CD4-positive, alpha-beta T cell (primary cell): ENCODE data around the gene IL22RA2. TPM values are rescaled to one million over a fixed set of nuclear protein-coding genes. Genes with fewer than 3 reads are reported as not detected.
A peak's percentile ranks its signal among the peaks of the same experiment; 100 is the strongest.

ENCODE experiments used
- ATAC-seq: fragments of 200-7000 bp; cut with Tn5 transposase; one replicate; pipeline ENCODE4 v1.10.0; 2022; ENCODE audit warnings: mild to moderate bottlenecking; ENCODE audit not compliant: poor library complexity
- CTCF ChIA-PET: fragments of 350-600 bp; sonication (Branson Sonifier 250); formaldehyde crosslinking; loops from one replicate; lab custom pipeline; 2021; ENCODE audit warnings: antibody characterized with exemption, inconsistent platforms; lab: Charles Lee
- POLR2A ChIA-PET: fragments of 350-600 bp; sonication (Branson Sonifier 250); formaldehyde crosslinking; loops from one replicate; lab custom pipeline; 2021; ENCODE audit warnings: antibody characterized with exemption, inconsistent platforms; lab: Charles Lee
- DNase-seq, 14 experiments: peaks; one replicate each; pipeline ENCODE4 v3.0.0-alpha.2; 2013 to 2020; ENCODE audit warnings: mixed read lengths in 2 of 14
- H3K27ac ChIP-seq, 2 donors: one replicate each; pipeline versions ENCODE4 v1.5.1 to v1.7.0; 2013; ENCODE audit warnings: low read length in 2 of 2, low read depth in 1 of 2, mild to moderate bottlenecking in 1 of 2
- H3K27me3 ChIP-seq, 2 experiments: 1 replicate in 1 of 2; 2 replicates in 1 of 2; pipeline versions ENCODE4 v1.6.1 to v1.7.0; 2013; ENCODE audit warnings: low read length in 2 of 2, control low read depth in 1 of 2, mild to moderate bottlenecking in 1 of 2, moderate library complexity in 1 of 2; ENCODE audit not compliant: insufficient read depth in 2 of 2, control insufficient read depth in 1 of 2
- H3K36me3 ChIP-seq: one replicate; pipeline ENCODE4 v1.6.1; 2013; ENCODE audit warnings: low read length, control low read depth; ENCODE audit not compliant: insufficient read depth
- H3K4me1 ChIP-seq: one replicate; pipeline ENCODE4 v1.6.1; 2013; ENCODE audit warnings: low read length, control low read depth; ENCODE audit not compliant: insufficient read depth
- H3K4me3 ChIP-seq: one replicate; pipeline ENCODE4 v1.5.1; 2013; ENCODE audit warnings: mild to moderate bottlenecking, low read length, moderate library complexity
- H3K9me3 ChIP-seq, 2 experiments: 1 replicate in 1 of 2; 2 replicates in 1 of 2; pipeline versions ENCODE4 v1.6.1 to v1.7.0; 2013; ENCODE audit warnings: low read length in 2 of 2, mild to moderate bottlenecking in 2 of 2, control low read depth in 1 of 2, moderate library complexity in 1 of 2; ENCODE audit not compliant: control insufficient read depth in 1 of 2, insufficient read depth in 1 of 2
- H3K27ac Mint-ChIP-seq: one replicate; pipeline ENCODE4 v1.8.0; 2020; ENCODE audit warnings: mixed read lengths
- H3K27me3 Mint-ChIP-seq: one replicate; pipeline ENCODE4 v1.8.0; 2021; ENCODE audit warnings: mixed read lengths
- H3K36me3 Mint-ChIP-seq: one replicate; pipeline ENCODE4 v1.8.0; 2021; ENCODE audit warnings: low read depth, mixed read lengths
- H3K4me1 Mint-ChIP-seq: one replicate; pipeline ENCODE4 v1.8.0; 2021; ENCODE audit warnings: low read depth, mixed read lengths
- H3K4me3 Mint-ChIP-seq: one replicate; pipeline ENCODE4 v1.8.0; 2020; ENCODE audit warnings: mild to moderate bottlenecking, mixed read lengths
- H3K9me3 Mint-ChIP-seq: one replicate; pipeline ENCODE4 v1.8.0; 2020; ENCODE audit warnings: mixed read lengths
- intact Hi-C, 2 experiments: fragments of 100-400 bp; cut with DNase I in 1 of 2; cut with micrococcal nuclease in 1 of 2; formaldehyde crosslinking; loops; one replicate each; pipeline versions ENCODE4 v1.15.1 to v1.9.0; 2023 to 2025; cut with DNase I, micrococcal nuclease
- total RNA-seq, 174 experiments: library from RNA in 2 of 174; stranded (reverse) in 2 of 174; gene quantifications; one replicate each; pipeline ENCODE4 v1.2.3 and lab custom pipeline; 2021 to 2026
- TF ChIP-seq, protein P1 (sequence below): fragments of 200-600 bp; IDR thresholded peaks from one replicate; pipeline ENCODE4 v1.8.0; 2022; ENCODE audit warnings: antibody characterized with exemption, mild to moderate bottlenecking

Gene IL22RA2
- total RNA-seq, 2 experiments from 2014 or later = not detected

GRCh38 chr6:137214931-137215330, 41.5 kb upstream of the IL22RA2 start:
- Histone ChIP-seq H3K36me3 (no peaks in the 10 kb centered on the region), H3K4me3 (no peak overlapping the region), H3K4me1 (peaks cover 38% of the 10 kb centered on the region), H3K27ac (no peak overlapping the region), H3K27me3 (no peaks in the 10 kb centered on the region), H3K9me3 (no peaks in the 10 kb centered on the region)
- peaks cover 17% of the 10 kb centered on the region for H3K36me3 Mint-ChIP-seq
- peaks cover 65% of the 10 kb centered on the region for H3K4me1 Mint-ChIP-seq
- H3K4me3 Mint-ChIP-seq = no peak overlapping the region
- H3K27ac Mint-ChIP-seq = no peak overlapping the region
- ChIA-PET POLR2A (no interaction called here), CTCF (no interaction called here)
- TF ChIP-seq, protein P1, sequence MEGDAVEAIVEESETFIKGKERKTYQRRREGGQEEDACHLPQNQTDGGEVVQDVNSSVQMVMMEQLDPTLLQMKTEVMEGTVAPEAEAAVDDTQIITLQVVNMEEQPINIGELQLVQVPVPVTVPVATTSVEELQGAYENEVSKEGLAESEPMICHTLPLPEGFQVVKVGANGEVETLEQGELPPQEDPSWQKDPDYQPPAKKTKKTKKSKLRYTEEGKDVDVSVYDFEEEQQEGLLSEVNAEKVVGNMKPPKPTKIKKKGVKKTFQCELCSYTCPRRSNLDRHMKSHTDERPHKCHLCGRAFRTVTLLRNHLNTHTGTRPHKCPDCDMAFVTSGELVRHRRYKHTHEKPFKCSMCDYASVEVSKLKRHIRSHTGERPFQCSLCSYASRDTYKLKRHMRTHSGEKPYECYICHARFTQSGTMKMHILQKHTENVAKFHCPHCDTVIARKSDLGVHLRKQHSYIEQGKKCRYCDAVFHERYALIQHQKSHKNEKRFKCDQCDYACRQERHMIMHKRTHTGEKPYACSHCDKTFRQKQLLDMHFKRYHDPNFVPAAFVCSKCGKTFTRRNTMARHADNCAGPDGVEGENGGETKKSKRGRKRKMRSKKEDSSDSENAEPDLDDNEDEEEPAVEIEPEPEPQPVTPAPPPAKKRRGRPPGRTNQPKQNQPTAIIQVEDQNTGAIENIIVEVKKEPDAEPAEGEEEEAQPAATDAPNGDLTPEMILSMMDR = no peak
- intact Hi-C loops = loop anchor here in 1 of 2 experiments (5.0 to 10.0 kb wide), 2 partner anchors 393 to 1560 kb away; partner anchors contain the start of genes CCDC28A and PEX7
- no peaks in the 10 kb centered on the region for H3K27me3 Mint-ChIP-seq
- ATAC-seq (no peak), DNase-seq (no peak)
- no peaks in the 10 kb centered on the region for H3K9me3 Mint-ChIP-seq

- Histone ChIP-seq H3K27me3 (no peaks in the 10 kb centered on the region), H3K4me1 (peaks cover 32% of the 10 kb centered on the region), H3K27ac (peak overlapping the region in 1 of 2 donors; percentile 14), H3K4me3 (no peak overlapping the region), H3K36me3 (no peaks in the 10 kb centered on the region), H3K9me3 (no peaks in the 10 kb centered on the region)
- no peak for ATAC-seq
- Mint-ChIP-seq H3K9me3 (peaks cover 4% of the 10 kb centered on the region), H3K36me3 (peaks cover 24% of the 10 kb centered on the region), H3K27ac (no peak overlapping the region), H3K4me1 (peaks cover 69% of the 10 kb centered on the region), H3K27me3 (no peaks in the 10 kb centered on the region), H3K4me3 (no peak overlapping the region)
- TF ChIP-seq, protein P1 = no peak
- DNase-seq = no peak
- intact Hi-C loops = loop anchor here in 1 of 2 experiments (10.0 kb wide), 1 partner anchor 1561 kb away; the partner anchor contains the start of gene CCDC28A
- POLR2A ChIA-PET = interaction anchor here (1.2 kb wide), 1 partner anchor 10 kb away, joined by 4 read pairs; no protein-coding TSS in a partner anchor
- CTCF ChIA-PET = no interaction called here
Measured at GRCh38 chr6:137213813-137214212, 40.4 kb upstream of the IL22RA2 start.

DNA sequence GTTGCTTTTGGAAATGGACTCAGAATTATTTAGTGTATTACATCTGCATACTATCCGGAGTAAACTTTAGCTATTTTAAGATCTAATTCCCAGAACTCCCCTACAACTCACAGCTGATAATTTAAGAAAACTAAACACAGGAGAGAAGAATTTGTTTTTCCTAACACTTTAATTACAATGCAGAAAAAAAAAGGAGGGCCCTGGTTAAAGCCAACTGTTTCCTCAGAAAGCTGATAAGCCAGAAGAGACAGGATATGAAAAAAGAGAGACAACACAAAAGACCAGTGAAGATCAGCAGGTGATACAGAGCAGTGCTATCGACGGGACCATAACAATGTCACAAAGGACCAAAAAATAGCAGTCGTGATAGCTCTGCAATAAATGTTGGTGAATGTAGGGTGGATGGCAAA, 39.9 kb upstream of the IL22RA2 start:
- CTCF ChIA-PET = no interaction called here
- Histone ChIP-seq H3K9me3 (peaks cover 0 to 2% of the 10 kb centered on the region in 2 experiments), H3K36me3 (no peaks in the 10 kb centered on the region), H3K4me3 (no peak overlapping the region), H3K4me1 (peaks cover 30% of the 10 kb centered on the region), H3K27me3 (no peaks in the 10 kb centered on the region), H3K27ac (no peak overlapping the region)
- Mint-ChIP-seq H3K4me3 (no peak overlapping the region), H3K27ac (no peak overlapping the region), H3K9me3 (peaks cover 4% of the 10 kb centered on the region), H3K27me3 (no peaks in the 10 kb centered on the region), H3K4me1 (peaks cover 64% of the 10 kb centered on the region), H3K36me3 (peaks cover 20% of the 10 kb centered on the region)
- no peak for DNase-seq
- intact Hi-C loops = loop anchor here in 1 of 2 experiments (10.0 kb wide), 1 partner anchor 1561 kb away; the partner anchor contains the start of gene CCDC28A
- POLR2A ChIA-PET = interaction anchor here (1.2 kb wide), 1 partner anchor 11 kb away, joined by 4 read pairs; no protein-coding TSS in a partner anchor
- TF ChIP-seq, protein P1 = no peak
- no peak for ATAC-seq
